Smooth muscle cell (in vitro differentiated cells): ENCODE measurements around the gene CBX2. TPM values are rescaled to one million over a fixed set of nuclear protein-coding genes. Genes with fewer than 3 reads are reported as not detected.

Source experiments
- DNase-seq: peaks from one replicate; lab custom pipeline; 2025; ENCODE audit not compliant: unreplicated experiment; lab: John Stamatoyannopoulos, UW
- H2AFZ ChIP-seq: fragments of 200-600 bp; sonication (generic); 2 replicates; pipeline ENCODE4 v1.6.0; 2016; ENCODE audit warnings: antibody characterized with exemption, low read depth, mild to moderate bottlenecking
- H3F3A ChIP-seq: fragments of 200-600 bp; sonication (generic); 2 replicates; pipeline ENCODE4 v1.6.0; 2017; ENCODE audit warnings: antibody characterized with exemption, low read depth
- H3K27ac ChIP-seq: fragments of 200-600 bp; sonication (generic); 2 replicates; pipeline ENCODE4 v1.5.1; 2016; ENCODE audit warnings: low read depth, mild to moderate bottlenecking
- H3K27me3 ChIP-seq: fragments of 200-600 bp; sonication (generic); 2 replicates; pipeline ENCODE4 v1.6.1; 2016; ENCODE audit warnings: low read depth, mild to moderate bottlenecking
- H3K36me3 ChIP-seq: fragments of 200-600 bp; sonication (generic); 2 replicates; pipeline ENCODE4 v1.5.1; 2016; ENCODE audit warnings: low read depth
- H3K4me1 ChIP-seq: fragments of 200-600 bp; sonication (generic); 2 replicates; pipeline ENCODE4 v1.5.1; 2016; ENCODE audit warnings: low read depth
- H3K4me2 ChIP-seq: fragments of 200-600 bp; sonication (generic); 2 replicates; pipeline ENCODE4 v1.6.0; 2016; ENCODE audit warnings: mild to moderate bottlenecking
- H3K4me3 ChIP-seq: fragments of 200-600 bp; sonication (generic); 2 replicates; pipeline ENCODE4 v1.5.1; 2016; ENCODE audit warnings: mild to moderate bottlenecking
- H3K79me2 ChIP-seq: fragments of 200-600 bp; sonication (generic); 2 replicates; pipeline ENCODE4 v1.6.0; 2016; ENCODE audit warnings: low read depth, mild to moderate bottlenecking
- H3K9ac ChIP-seq: fragments of 200-600 bp; sonication (generic); 2 replicates; pipeline ENCODE4 v1.6.0; 2016; ENCODE audit warnings: low read depth
- H3K9me3 ChIP-seq: fragments of 200-600 bp; sonication (generic); replicated peaks from 2 replicates; pipeline ENCODE4 v1.5.1; 2016; ENCODE audit warnings: low read depth
- H4K20me1 ChIP-seq: fragments of 200-600 bp; sonication (generic); 2 replicates; pipeline ENCODE4 v1.6.0; 2016; ENCODE audit warnings: low read depth
- WGBS: methylation state at CpG from one replicate; pipeline ENCODE4 v1.1.7; 2016; ENCODE audit warnings: low lambda C conversion rate; 5-methylcytosine and 5-hydroxymethylcytosine counted together
- polyA plus RNA-seq: library from polyadenylated mRNA; unstranded; fragments of >200 nt; fragmentation: Nextera tagmentation; extraction: Ambion mirVana; gene quantifications from 2 replicates; pipeline ENCODE4 v1.2.1, GENCODE V29; 2016
- total RNA-seq: library from RNA; depleted of rRNA; stranded (reverse); fragments of >200 nt; gene quantifications from 2 replicates; pipeline ENCODE4 v1.2.3, GENCODE V29; 2014
- TF ChIP-seq, protein P1 (sequence below): fragments of 200-600 bp; sonication (generic); IDR thresholded peaks from 2 replicates; pipeline ENCODE4 v1.5.1; 2017; ENCODE audit warnings: borderline replicate concordance, mild to moderate bottlenecking, antibody characterized with exemption; ENCODE audit not compliant: insufficient read depth, poor library complexity, severe bottlenecking

Gene CBX2
- total and polyA plus RNA-seq, 2 experiments from 2014 or later: 4.0 to 10.1 TPM

DNA sequence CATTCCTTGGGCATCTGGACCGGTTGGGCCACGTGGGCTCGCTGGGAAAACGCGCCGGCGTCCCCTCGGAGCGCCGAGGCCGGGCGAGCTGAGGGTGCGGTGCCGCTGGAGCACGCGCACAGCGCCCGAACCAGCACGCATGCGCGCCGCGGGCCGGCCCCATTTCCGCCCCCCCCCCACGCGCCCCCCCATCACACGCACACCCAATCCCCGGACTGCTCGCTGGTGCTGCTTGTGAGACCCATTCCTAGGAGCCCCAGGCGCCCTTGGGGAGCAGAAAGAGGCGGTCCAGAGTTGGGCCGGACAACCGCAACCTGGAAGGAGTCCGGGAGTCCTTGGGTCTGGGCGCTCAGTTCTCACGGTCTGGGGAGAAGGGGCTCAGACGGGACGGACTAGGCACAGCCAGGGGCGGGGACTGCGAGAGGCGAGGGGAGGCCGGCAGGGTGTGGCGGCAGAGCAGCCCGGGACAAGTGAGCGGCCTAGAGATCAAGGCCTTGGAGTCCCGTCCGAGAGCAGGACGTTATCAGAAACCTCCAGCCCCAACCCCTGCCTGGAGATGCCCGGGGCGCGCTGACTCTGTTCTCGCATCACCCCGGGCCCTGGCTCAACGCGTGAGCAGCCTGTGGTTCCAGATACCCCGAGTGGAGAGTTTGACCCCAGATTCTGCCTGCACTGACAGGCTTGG is 24.9 kb downstream of the CBX2 start:
- no peaks in the 10 kb centered on the region for H3K9me3 ChIP-seq
- peaks cover 100% of the 10 kb centered on the region for H3K27me3 ChIP-seq
- DNase-seq: no peak
- H3F3A ChIP-seq: peaks cover 13% of the 10 kb centered on the region
- no peak overlapping the region for H3K27ac ChIP-seq
- H2AFZ ChIP-seq: no peak overlapping the region
- no peak overlapping the region for H3K4me3 ChIP-seq
- WGBS: 8% methylated on average over 39 of the region's 57 CpGs
- H4K20me1 ChIP-seq: no peaks in the 10 kb centered on the region
- H3K4me2 ChIP-seq: peak overlapping the region; percentile 44
- no peaks in the 10 kb centered on the region for H3K36me3 ChIP-seq
- TF ChIP-seq, protein P1, sequence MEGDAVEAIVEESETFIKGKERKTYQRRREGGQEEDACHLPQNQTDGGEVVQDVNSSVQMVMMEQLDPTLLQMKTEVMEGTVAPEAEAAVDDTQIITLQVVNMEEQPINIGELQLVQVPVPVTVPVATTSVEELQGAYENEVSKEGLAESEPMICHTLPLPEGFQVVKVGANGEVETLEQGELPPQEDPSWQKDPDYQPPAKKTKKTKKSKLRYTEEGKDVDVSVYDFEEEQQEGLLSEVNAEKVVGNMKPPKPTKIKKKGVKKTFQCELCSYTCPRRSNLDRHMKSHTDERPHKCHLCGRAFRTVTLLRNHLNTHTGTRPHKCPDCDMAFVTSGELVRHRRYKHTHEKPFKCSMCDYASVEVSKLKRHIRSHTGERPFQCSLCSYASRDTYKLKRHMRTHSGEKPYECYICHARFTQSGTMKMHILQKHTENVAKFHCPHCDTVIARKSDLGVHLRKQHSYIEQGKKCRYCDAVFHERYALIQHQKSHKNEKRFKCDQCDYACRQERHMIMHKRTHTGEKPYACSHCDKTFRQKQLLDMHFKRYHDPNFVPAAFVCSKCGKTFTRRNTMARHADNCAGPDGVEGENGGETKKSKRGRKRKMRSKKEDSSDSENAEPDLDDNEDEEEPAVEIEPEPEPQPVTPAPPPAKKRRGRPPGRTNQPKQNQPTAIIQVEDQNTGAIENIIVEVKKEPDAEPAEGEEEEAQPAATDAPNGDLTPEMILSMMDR: no peak
- H3K79me2 ChIP-seq: no peaks in the 10 kb centered on the region
- no peak overlapping the region for H3K9ac ChIP-seq
- H3K4me1 ChIP-seq: peaks cover 41% of the 10 kb centered on the region

DNA sequence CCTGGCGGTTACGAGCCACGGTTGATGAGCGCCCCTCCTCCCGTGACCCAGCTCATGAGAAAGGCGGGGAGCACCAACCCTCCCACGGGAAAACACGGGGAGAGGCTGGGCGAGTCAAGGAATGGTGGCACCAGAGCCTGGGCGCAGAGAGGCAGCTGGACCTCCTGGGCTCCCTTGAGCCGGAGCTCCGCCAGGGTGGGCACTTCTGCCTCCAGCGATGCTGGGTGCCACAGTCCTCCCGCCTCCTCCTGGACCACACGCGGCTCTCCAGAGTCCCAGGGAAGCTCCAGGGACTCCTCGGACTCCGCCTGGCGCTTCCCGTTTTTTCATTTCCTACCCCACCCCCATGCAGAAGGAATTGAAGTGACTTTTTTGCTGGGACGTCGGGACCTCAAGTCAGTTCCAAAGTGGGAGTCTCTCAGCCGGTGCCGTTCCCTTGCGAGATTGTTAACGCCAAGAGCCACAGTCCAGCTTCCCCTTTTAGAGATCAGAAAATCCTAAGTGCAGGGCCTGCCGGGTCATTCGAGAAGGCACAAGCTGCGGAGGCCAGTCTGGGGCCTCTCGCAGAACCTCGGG is 25.6 kb downstream of the CBX2 start:
- no peak overlapping the region for H2AFZ ChIP-seq
- peaks cover 35% of the 10 kb centered on the region for H3K4me1 ChIP-seq
- no peak overlapping the region for H3K4me2 ChIP-seq
- WGBS: 10% methylated on average over 31 of the region's 31 CpGs
- DNase-seq: no peak
- H3K9ac ChIP-seq: no peak overlapping the region
- no peaks in the 10 kb centered on the region for H3K36me3 ChIP-seq
- TF ChIP-seq, protein P1: no peak
- H4K20me1 ChIP-seq: no peaks in the 10 kb centered on the region
- no peaks in the 10 kb centered on the region for H3K79me2 ChIP-seq
- peaks cover 100% of the 10 kb centered on the region for H3K27me3 ChIP-seq
- no peaks in the 10 kb centered on the region for H3K9me3 ChIP-seq
- H3K27ac ChIP-seq: no peak overlapping the region
- peaks cover 10% of the 10 kb centered on the region for H3F3A ChIP-seq
- H3K4me3 ChIP-seq: no peak overlapping the region

- Histone ChIP-seq H3K9me3 (no peaks in the 10 kb centered on the region), H3K27ac (no peak overlapping the region), H4K20me1 (no peaks in the 10 kb centered on the region), H3F3A (peaks cover 5% of the 10 kb centered on the region), H3K9ac (no peak overlapping the region), H3K4me3 (peak overlapping the region; percentile 26), H2AFZ (peak overlapping the region; percentile 27), H3K4me1 (peaks cover 28% of the 10 kb centered on the region), H3K27me3 (peaks cover 100% of the 10 kb centered on the region), H3K36me3 (no peaks in the 10 kb centered on the region), H3K4me2 (peak overlapping the region; percentile 78), H3K79me2 (no peaks in the 10 kb centered on the region)
- TF ChIP-seq, protein P1: no peak
- DNase-seq: no peak
- WGBS: 5% methylated on average over 76 of the region's 76 CpGs
Observed at GRCh38 chr17:79803997-79804855, 26.3 kb downstream of the CBX2 start.
